ENCODE measurements around the gene SULT1C2.
"Not testable (repeated sequence)": the region's sequence is repeated elsewhere in the genome, so short reads cannot be mapped to it uniquely, and the experiment has no call there.

DNA sequence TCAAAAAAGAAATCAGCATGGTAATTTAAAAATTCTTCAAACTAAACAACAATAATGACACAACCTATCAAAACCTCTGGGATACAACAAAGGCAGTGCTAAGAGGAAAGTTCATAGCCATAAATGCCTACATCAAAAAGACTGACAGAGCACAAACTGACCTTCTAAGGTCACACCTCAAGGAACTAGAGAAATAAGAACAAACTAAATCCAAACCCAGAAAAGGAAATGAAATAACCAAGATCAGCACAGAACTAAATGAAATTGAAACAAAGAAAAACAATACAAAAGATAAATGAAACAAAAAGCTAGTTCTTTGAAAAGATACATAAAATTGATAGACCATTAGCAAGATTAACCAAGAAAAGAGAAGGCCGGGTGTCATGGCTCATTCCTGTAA lies 70.6 kb downstream of the SULT1C2 start:
- TF ChIP-seq EP300, POLR2A (IDR thresholded peaks at IDR 0.05): not testable (repeated sequence)
